GM18861 (cell line): Measurements from ENCODE around the gene PCNX2.

ENCODE experiments used
- ATAC-seq: cut with Tn5 transposase; IDR thresholded peaks from one replicate; pipeline ENCODE4 v1.9.1; 2021; ENCODE audit not compliant: unreplicated experiment

Gene PCNX2, protein sequence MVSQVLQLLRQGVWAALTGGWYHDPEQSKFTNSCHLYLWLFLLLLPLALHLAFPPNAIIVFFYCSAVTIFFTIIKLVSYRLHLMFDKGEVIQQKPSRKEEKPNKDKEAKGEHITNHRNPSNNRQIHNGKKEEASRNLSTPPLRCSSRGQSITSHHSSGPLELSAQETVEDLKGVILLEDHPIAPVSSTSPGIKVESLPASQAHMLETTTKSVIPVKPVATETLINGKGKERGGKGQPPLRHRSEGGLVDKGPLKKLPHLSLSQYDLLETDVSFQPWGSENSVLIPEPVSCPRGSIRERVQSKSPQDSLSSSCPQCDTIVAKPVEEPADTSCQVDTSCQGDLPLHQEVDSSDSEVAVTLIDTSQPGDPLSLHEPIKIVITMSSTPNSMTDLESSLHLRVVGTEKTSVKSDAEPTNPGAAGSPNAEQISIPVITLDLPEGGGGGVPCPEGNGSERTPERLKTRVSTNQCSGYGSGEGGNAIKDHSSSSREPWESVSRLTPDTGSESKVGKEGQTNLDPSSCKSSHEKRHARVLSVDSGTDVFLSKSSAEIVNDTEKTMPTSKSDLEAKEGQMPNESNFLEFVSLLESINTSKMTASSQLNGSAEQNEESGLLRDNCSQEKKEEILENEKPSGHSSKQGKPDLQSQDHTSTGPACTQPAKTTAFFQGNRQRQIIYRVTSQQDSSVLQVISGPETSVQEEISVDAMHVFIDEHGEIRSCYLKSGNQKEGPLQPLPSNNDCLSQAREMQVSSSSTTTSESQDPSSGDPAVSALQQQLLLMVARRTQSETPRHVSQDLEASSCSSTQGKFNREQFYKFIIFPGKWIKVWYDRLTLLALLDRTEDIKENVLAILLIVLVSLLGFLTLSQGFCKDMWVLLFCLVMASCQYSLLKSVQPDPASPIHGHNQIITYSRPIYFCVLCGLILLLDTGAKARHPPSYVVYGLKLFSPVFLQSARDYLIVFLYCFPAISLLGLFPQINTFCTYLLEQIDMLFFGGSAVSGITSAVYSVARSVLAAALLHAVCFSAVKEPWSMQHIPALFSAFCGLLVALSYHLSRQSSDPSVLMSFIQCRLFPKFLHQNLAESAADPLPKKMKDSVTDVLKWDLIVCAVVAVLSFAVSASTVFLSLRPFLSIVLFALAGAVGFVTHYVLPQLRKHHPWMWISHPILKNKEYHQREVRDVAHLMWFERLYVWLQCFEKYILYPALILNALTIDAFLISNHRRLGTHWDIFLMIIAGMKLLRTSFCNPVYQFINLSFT (N-terminal part only)

GRCh38 chr1:233295237-233295974 lies at the start of gene PCNX2:
TSS of gene PCNX2 (minus strand) at chr1:233295725. CDS start at chr1:233295478, 247 bp downstream.
- peak; percentile 78 for ATAC-seq

GRCh38 chr1:233343262-233343661 lies 47.7 kb upstream of the PCNX2 start:
- no peak for ATAC-seq

DNA sequence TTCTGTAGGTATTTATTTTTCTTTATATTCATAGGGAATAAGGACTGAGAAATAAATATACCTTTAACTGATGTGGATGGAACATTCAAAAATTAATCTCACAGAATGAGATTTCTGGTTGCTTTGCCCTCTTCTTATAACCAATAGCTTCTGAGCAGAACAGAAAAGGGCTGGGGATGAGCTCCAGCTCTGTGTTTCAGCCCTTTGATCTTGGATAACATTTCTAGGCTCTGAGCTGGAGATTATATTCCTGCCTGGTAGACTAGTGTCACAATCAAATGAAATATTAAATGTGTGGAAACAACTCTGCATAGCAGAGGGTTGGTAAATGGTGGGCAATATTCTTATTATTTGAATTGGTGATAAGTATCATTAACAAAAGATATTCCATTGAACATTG lies 46.6 kb upstream of the PCNX2 start:
- ATAC-seq, result no peak

- ATAC-seq, result no peak
Observed at GRCh38 chr1:233340966-233341516, 45.5 kb upstream of the PCNX2 start.

DNA sequence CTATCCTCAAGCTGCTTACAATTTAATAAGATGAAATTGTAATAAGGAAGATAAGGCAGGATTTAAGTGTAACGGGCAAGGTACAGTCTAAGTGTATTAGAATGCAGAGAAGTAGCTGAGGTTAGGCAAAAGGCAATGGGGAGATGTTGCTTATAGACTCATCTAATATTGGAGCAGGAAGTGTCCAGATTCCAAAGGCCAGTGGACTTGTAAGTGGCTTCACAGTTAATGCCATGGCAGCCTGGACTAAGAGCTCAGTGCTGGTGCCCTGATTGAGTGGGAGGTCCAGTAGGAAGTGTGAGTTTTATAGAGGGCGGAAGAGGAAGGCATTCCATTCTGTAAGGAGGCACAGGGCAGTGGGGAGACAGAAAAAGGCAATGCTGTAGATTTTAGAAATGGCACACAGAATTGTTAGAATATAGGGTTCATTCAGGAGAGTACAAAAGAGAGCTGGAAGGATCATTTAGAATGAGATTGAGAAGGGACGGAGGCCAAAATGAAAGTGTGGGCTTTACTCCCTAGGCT lies 44.6 kb upstream of the PCNX2 start:
- ATAC-seq, result no peak

DNA sequence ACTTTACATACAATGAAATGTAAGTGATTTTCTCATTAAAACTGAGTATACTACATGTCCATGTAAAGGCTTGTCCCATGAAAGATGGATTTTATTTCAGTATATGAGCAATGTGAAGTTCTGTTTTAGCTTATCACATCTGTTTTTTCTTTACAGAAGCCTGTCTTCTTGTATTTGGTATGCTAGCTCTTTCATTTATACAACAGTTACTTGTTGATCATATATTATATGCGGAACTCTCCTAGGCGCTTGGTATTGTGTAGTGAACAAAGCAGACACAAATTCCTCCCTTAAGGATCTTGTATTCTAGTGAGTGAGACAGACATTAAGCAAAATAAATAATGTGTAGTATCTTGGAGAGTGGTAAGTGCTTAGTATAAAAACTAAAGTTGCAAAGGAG lies 42.6 kb upstream of the PCNX2 start:
- no peak for ATAC-seq

- ATAC-seq, result no peak
Observed at GRCh38 chr1:233337505-233337904, 42.0 kb upstream of the PCNX2 start.

GRCh38 chr1:233336554-233337456 lies 41.3 kb upstream of the PCNX2 start:
- no peak for ATAC-seq

GRCh38 chr1:233334092-233334491 lies 38.6 kb upstream of the PCNX2 start:
- no peak for ATAC-seq

GRCh38 chr1:233333086-233333485 lies 37.6 kb upstream of the PCNX2 start:
- no peak for ATAC-seq

- ATAC-seq, result no peak
Observed at GRCh38 chr1:233331676-233332519, 36.4 kb upstream of the PCNX2 start.

GRCh38 chr1:233328142-233328921 lies 32.8 kb upstream of the PCNX2 start:
- peak; percentile 21 for ATAC-seq

DNA sequence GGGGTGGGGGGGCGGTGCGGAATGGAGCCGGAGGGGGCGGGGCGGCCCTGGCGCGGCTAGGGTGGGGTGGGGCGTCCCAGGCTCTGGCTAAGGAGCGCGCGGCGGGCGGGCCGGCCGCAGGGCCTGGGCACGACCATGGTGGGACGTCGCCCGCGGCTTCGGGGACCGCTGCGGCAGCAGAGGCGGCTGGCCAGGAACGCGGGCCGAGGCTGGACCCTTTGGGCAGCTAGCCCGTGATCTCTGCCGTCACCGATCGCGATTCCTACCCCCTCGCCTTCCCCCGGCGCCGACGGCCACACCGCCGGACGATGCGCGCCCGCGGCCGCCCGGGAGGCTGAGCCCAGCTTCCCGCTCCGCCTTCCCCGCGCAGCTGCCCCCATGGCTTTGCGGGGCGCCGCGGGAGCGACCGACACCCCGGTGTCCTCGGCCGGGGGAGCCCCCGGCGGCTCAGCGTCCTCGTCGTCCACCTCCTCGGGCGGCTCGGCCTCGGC lies 32.2 kb upstream of the PCNX2 start, which contains the start of gene MAP3K21:
Gene MAP3K21 (plus strand): TSS at position 74 of the 491 bp plus-strand sequence. CDS start 305 bp downstream, at position 379.
- ATAC-seq, result peak; percentile 33

- ATAC-seq, result peak; percentile 73
Observed at GRCh38 chr1:233326811-233327650, 31.5 kb upstream of the PCNX2 start.

DNA sequence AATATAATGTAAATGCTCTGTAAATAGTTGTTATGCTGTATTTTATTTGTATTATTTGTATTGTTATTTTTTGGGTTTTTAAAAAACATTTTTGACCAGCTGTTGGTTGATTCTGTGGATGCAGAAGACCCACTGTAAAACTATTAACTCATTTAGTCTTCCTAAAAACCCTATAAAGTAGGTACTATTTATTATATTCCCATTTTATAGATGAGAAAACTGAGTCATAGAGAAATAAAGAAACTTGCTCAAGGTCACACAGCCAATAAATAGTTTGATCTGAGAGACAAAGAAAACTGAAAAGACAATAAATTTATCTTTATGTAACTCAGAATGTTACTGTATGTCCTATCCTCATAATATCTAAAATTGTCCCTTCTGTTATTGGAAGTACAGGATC lies 30.8 kb upstream of the PCNX2 start:
- ATAC-seq, result no peak

GRCh38 chr1:233323718-233324117 lies 28.2 kb upstream of the PCNX2 start:
- ATAC-seq, result no peak
